ENCODE data around the gene LRCH1.

LRCH1 gene

GRCh38 chr13:46519182-46519581 lies 33.8 kb upstream of the LRCH1 start:
- H3K4me3 ChIP-seq (ENCODE audit: low read length) = no peak overlapping the region
- no peak for DNase-seq (ENCODE audit: low read depth)
- TF ChIP-seq, protein P1, sequence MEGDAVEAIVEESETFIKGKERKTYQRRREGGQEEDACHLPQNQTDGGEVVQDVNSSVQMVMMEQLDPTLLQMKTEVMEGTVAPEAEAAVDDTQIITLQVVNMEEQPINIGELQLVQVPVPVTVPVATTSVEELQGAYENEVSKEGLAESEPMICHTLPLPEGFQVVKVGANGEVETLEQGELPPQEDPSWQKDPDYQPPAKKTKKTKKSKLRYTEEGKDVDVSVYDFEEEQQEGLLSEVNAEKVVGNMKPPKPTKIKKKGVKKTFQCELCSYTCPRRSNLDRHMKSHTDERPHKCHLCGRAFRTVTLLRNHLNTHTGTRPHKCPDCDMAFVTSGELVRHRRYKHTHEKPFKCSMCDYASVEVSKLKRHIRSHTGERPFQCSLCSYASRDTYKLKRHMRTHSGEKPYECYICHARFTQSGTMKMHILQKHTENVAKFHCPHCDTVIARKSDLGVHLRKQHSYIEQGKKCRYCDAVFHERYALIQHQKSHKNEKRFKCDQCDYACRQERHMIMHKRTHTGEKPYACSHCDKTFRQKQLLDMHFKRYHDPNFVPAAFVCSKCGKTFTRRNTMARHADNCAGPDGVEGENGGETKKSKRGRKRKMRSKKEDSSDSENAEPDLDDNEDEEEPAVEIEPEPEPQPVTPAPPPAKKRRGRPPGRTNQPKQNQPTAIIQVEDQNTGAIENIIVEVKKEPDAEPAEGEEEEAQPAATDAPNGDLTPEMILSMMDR (IDR thresholded peaks at IDR 0.05; ENCODE audit: insufficient read depth, low read depth, low read length, missing control alignments) = no peak

DNA sequence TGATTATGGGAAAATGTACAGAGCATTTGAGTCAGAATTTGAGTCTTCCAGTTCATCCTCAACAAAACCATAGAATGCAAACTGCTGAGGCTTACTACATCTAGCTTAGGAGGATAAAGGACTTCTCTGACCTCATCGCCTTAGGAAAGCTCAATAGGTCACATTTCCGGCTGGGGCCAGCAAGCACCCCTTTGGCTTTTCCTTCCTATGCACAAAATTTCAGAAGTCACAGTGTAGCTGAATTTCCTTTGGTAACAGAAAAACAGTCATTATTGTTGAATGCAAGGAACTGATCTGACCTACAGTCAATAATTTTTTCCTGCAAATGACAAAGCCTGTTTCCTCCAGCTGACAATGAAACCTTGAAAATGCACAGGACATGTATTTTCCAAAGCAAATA lies 32.8 kb upstream of the LRCH1 start:
- no peak overlapping the region for H3K4me3 ChIP-seq (ENCODE audit: low read length)
- TF ChIP-seq, protein P1 (IDR thresholded peaks at IDR 0.05; ENCODE audit: insufficient read depth, low read depth, low read length, missing control alignments) = no peak
- DNase-seq (ENCODE audit: low read depth) = no peak

- TF ChIP-seq, protein P1 (IDR thresholded peaks at IDR 0.05; ENCODE audit: insufficient read depth, low read depth, low read length, missing control alignments) = no peak
- DNase-seq (ENCODE audit: low read depth) = no peak
- H3K4me3 ChIP-seq (ENCODE audit: low read length) = no peak overlapping the region
Observed at GRCh38 chr13:46521486-46521885, 31.5 kb upstream of the LRCH1 start.

- no peak for DNase-seq (ENCODE audit: low read depth)
- TF ChIP-seq, protein P1 (IDR thresholded peaks at IDR 0.05; ENCODE audit: insufficient read depth, low read depth, low read length, missing control alignments) = no peak
- no peak overlapping the region for H3K4me3 ChIP-seq (ENCODE audit: low read length)
Observed at GRCh38 chr13:46521921-46522747, 30.8 kb upstream of the LRCH1 start.

DNA sequence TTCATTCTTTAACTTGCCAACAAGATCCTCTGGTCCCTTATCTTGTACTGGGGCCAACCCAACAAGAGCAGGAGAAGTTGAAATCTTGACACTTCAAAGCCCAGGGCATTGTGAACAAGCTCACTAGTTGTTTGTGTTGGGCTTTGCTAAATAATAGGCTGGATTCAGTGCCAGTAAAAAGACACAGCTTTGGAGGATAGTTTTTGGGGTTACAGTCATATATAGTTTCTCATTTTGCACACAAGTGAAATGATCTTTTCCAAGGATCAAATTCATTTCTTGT lies 30.3 kb upstream of the LRCH1 start:
- TF ChIP-seq, protein P1 (IDR thresholded peaks at IDR 0.05; ENCODE audit: insufficient read depth, low read depth, low read length, missing control alignments) = no peak
- no peak overlapping the region for H3K4me3 ChIP-seq (ENCODE audit: low read length)
- no peak for DNase-seq (ENCODE audit: low read depth)

DNA sequence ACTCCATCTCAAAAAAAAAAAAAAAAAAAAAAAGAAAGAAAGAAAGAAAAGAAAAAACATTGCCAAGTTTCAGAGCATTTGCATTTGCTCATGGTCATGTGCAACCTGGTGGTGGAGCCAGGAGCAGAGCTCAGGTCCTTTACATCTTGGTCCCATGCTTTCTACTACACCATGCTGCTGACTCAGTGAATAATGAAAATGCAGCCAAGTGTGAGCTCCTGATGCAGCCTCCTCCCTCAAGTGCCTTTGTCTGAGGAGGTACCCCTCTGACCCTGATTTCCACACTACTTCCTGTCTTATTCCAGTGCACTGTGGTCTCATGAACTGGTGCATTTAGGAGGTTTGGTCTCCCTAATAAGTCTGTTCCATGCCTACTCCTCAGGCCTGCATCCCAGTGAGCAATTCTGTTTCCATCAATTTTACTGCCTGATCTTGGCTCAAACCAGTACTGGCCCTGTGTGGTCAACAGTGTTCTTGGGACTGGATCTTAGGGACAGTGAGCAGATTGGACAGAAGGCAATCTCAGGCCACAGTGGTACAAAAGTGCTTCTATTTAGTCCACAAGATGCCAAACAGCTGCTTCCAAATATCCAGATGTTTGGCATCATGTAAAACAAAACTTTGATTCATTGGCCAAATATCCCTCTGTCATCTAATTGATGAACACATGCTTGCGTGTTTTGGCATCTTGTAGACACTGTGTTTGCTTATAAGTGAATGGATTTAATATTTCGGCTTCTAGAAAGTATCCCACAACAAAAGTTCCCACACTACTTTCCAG lies 28.8 kb upstream of the LRCH1 start:
- TF ChIP-seq, protein P1 (IDR thresholded peaks at IDR 0.05; ENCODE audit: insufficient read depth, low read depth, low read length, missing control alignments) = no peak
- no peak for DNase-seq (ENCODE audit: low read depth)
- H3K4me3 ChIP-seq (ENCODE audit: low read length) = no peak overlapping the region
